LNCaP clone FGC (cell line): Measurements from ENCODE around the gene TCEA2.

Source experiments
- DNase-seq: peaks from one replicate; pipeline ENCODE4 v3.0.0-alpha.2; 2011; ENCODE audit warnings: low read depth
- H3K4me3 ChIP-seq: 2 replicates; pipeline ENCODE4 v1.5.1; 2011; ENCODE audit warnings: mild to moderate bottlenecking, low read depth, low read length, control low read depth
- TF ChIP-seq, protein P1 (sequence below): IDR thresholded peaks from 2 replicates; pipeline ENCODE4 v1.5.1; 2012; ENCODE audit warnings: mild to moderate bottlenecking; ENCODE audit not compliant: control insufficient read depth, insufficient read depth; ENCODE audit errors: extremely low read depth

Gene TCEA2

GRCh38 chr20:64077094-64077493 lies 14.1 kb downstream of the TCEA2 start:
- DNase-seq, result no peak
- no peak overlapping the region for H3K4me3 ChIP-seq
- TF ChIP-seq, protein P1, sequence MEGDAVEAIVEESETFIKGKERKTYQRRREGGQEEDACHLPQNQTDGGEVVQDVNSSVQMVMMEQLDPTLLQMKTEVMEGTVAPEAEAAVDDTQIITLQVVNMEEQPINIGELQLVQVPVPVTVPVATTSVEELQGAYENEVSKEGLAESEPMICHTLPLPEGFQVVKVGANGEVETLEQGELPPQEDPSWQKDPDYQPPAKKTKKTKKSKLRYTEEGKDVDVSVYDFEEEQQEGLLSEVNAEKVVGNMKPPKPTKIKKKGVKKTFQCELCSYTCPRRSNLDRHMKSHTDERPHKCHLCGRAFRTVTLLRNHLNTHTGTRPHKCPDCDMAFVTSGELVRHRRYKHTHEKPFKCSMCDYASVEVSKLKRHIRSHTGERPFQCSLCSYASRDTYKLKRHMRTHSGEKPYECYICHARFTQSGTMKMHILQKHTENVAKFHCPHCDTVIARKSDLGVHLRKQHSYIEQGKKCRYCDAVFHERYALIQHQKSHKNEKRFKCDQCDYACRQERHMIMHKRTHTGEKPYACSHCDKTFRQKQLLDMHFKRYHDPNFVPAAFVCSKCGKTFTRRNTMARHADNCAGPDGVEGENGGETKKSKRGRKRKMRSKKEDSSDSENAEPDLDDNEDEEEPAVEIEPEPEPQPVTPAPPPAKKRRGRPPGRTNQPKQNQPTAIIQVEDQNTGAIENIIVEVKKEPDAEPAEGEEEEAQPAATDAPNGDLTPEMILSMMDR, result no peak

GRCh38 chr20:64077541-64077875 lies 14.5 kb downstream of the TCEA2 start:
- H3K4me3 ChIP-seq, result no peak overlapping the region
- no peak for DNase-seq
- TF ChIP-seq, protein P1, result no peak

GRCh38 chr20:64077876-64078551 lies 15.0 kb downstream of the TCEA2 start:
- no peak overlapping the region for H3K4me3 ChIP-seq
- TF ChIP-seq, protein P1, result no peak
- DNase-seq, result no peak

DNA sequence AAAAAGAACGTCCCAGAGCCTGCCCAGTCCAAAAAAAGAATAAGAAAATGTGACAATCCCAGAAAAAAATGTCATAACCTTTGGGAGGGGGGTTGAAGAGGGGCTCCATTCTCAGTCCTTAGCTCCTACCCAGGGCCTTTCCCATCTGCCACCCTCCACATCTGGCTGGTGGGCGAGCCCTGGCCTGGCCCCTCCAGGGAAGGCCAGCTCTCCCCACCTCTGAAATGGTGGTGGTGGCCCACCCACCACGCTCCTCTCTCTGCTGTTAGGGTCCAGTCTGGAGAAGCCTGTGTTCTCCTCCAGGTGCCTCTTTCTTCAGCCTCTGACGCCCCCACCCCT lies 15.9 kb downstream of the TCEA2 start:
- DNase-seq, result no peak
- TF ChIP-seq, protein P1, result no peak
- peak overlapping the region; percentile 67 for H3K4me3 ChIP-seq

DNA sequence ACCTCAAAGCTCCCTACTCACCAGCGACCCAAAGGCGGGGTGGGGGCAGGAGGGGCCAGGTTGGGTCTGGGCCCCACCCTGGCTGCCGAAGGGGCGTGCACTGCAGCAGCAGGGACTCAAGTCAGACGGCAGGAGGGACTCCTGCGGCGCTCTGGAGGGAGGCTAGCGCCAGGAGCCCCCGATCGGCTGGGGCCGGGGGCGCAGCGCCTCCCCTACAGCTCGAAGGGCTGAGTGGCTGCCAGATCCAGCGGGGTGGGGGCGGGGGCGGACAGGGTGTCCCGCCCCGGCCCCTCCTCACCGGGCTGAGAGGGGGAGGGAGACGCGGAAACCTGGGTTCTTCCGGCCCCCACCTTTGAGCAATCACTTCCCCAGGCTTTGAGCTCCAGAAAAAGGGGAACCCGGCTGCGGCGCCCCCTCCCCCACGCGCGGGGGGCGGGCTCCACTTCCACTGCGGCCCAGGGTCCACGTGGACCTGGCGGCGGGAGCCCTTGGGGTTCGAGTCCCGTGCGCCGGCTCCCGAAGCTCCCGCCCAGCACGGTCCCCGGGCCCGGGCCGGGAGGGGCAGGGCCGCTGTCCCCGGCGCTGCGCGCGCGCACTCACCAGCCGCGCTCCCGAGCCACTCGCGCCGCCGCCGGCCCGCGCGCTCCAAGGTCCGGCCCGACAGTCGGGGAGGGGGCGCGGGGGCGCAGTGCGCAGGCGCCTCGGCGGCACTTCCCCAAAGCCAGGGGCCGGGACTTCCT lies 16.4 kb downstream of the TCEA2 start, which contains the start of gene RGS19:
Gene RGS19, minus strand, starts transcription at position 246 of the 740 bp plus-strand sequence. CDS start 2,632 bp downstream, outside the sequence.
- DNase-seq, result no peak
- TF ChIP-seq, protein P1, result no peak
- peak within 1 kb of the TSS; percentile 67 for H3K4me3 ChIP-seq

- TF ChIP-seq, protein P1, result no peak
- peak within 1 kb of the TSS; percentile 67 for H3K4me3 ChIP-seq
- no peak for DNase-seq
Observed at GRCh38 chr20:64080013-64080812, 17.2 kb downstream of the TCEA2 start, which contains the start of gene OPRL1. OPRL1 (plus strand) TSS chr20:64080082; CDS start chr20:64092721, 12,639 bp downstream.
